Measurements from ENCODE around the gene NEK7.
A peak's percentile ranks its signal among the peaks of the same experiment; 100 is the strongest.

NEK7 gene

GRCh38 chr1:198255784-198256183, 99.0 kb downstream of the NEK7 start:
- DNase-seq (ENCODE audit: low spot score) = no peak

GRCh38 chr1:198258491-198258890, 101.7 kb downstream of the NEK7 start:
- DNase-seq (ENCODE audit: low spot score) = no peak

- no peak for DNase-seq (ENCODE audit: low spot score)
Observed at GRCh38 chr1:198259333-198260074, 102.7 kb downstream of the NEK7 start.

GRCh38 chr1:198261886-198262285, 105.1 kb downstream of the NEK7 start:
- DNase-seq (ENCODE audit: low spot score) = no peak

- no peak for DNase-seq (ENCODE audit: low spot score)
Observed at GRCh38 chr1:198263186-198263585, 106.4 kb downstream of the NEK7 start.

- DNase-seq (ENCODE audit: low spot score) = no peak
Observed at GRCh38 chr1:198264282-198264681, 107.5 kb downstream of the NEK7 start.

- DNase-seq (ENCODE audit: low spot score) = no peak
Observed at GRCh38 chr1:198265073-198265661, 108.4 kb downstream of the NEK7 start.

GRCh38 chr1:198267056-198267455, 110.3 kb downstream of the NEK7 start:
- no peak for DNase-seq (ENCODE audit: low spot score)

- peak; percentile 6 for DNase-seq (ENCODE audit: low spot score)
Observed at GRCh38 chr1:198267921-198268320, 111.1 kb downstream of the NEK7 start.

GRCh38 chr1:198268784-198269645, 112.2 kb downstream of the NEK7 start:
- DNase-seq (ENCODE audit: low spot score) = no peak

- no peak for DNase-seq (ENCODE audit: low spot score)
Observed at GRCh38 chr1:198269646-198269940, 112.8 kb downstream of the NEK7 start.

GRCh38 chr1:198270273-198270828, 113.6 kb downstream of the NEK7 start:
- no peak for DNase-seq (ENCODE audit: low spot score)

GRCh38 chr1:198271467-198271866, 114.7 kb downstream of the NEK7 start:
- no peak for DNase-seq (ENCODE audit: low spot score)

GRCh38 chr1:198272492-198272891, 115.7 kb downstream of the NEK7 start:
- DNase-seq (ENCODE audit: low spot score) = no peak

- no peak for DNase-seq (ENCODE audit: low spot score)
Observed at GRCh38 chr1:198273748-198274295, 117.0 kb downstream of the NEK7 start.

- no peak for DNase-seq (ENCODE audit: low spot score)
Observed at GRCh38 chr1:198275597-198275996, 118.8 kb downstream of the NEK7 start.

- no peak for DNase-seq (ENCODE audit: low spot score)
Observed at GRCh38 chr1:198276241-198276640, 119.4 kb downstream of the NEK7 start.

GRCh38 chr1:198278943-198279342, 122.1 kb downstream of the NEK7 start:
- no peak for DNase-seq (ENCODE audit: low spot score)

- no peak for DNase-seq (ENCODE audit: low spot score)
Observed at GRCh38 chr1:198280080-198280479, 123.3 kb downstream of the NEK7 start.

GRCh38 chr1:198281911-198282310, 125.1 kb downstream of the NEK7 start:
- no peak for DNase-seq (ENCODE audit: low spot score)

- no peak for DNase-seq (ENCODE audit: low spot score)
Observed at GRCh38 chr1:198283222-198283621, 126.4 kb downstream of the NEK7 start.

- DNase-seq (ENCODE audit: low spot score) = no peak
Observed at GRCh38 chr1:198287916-198288315, 131.1 kb downstream of the NEK7 start.
